ENCODE data around the gene KRTAP19-8. TPM values are rescaled to one million over a fixed set of nuclear protein-coding genes. Genes with fewer than 3 reads are reported as not detected.

KRTAP19-8 gene
- total RNA-seq, result not detected
- long read RNA-seq, result 0 reads

GRCh38 chr21:31038376-31038775 is at the start of gene KRTAP19-8:
Gene KRTAP19-8 (minus strand): TSS chr21:31038476. CDS start chr21:31038443, 33 bp downstream.
- intact Hi-C loops (cut with DNase I), result no loop called here
- ATAC-seq (ENCODE audit: poor library complexity), result no peak
- no peak for DNase-seq

GRCh38 chr21:31087639-31088473 is 49.6 kb upstream of the KRTAP19-8 start:
- ATAC-seq (ENCODE audit: poor library complexity) (no peak), DNase-seq (no peak)
- intact Hi-C loops (cut with DNase I), result loop anchor here (5.0 to 10.0 kb wide), 2 partner anchors 256 to 743 kb away; partner anchors contain the start of gene KRTAP23-1

- DNase-seq (no peak), ATAC-seq (ENCODE audit: poor library complexity) (no peak)
- intact Hi-C loops (cut with DNase I), result loop anchor here (5.0 to 10.0 kb wide), 2 partner anchors 252 to 740 kb away; partner anchors contain the start of gene KRTAP23-1
Observed at GRCh38 chr21:31084689-31085088, 46.4 kb upstream of the KRTAP19-8 start.

GRCh38 chr21:31078796-31079195 is 40.5 kb upstream of the KRTAP19-8 start:
- intact Hi-C loops (cut with DNase I), result no loop called here
- DNase-seq, result no peak
- no peak for ATAC-seq (ENCODE audit: poor library complexity)

- intact Hi-C loops (cut with DNase I), result no loop called here
- no peak for DNase-seq
- no peak for ATAC-seq (ENCODE audit: poor library complexity)
Observed at GRCh38 chr21:31078216-31078615, 39.9 kb upstream of the KRTAP19-8 start.

- intact Hi-C loops (cut with DNase I), result no loop called here
- ATAC-seq (ENCODE audit: poor library complexity) (no peak), DNase-seq (no peak)
Observed at GRCh38 chr21:31075848-31076247, 37.6 kb upstream of the KRTAP19-8 start.

GRCh38 chr21:31072533-31072932 is 34.3 kb upstream of the KRTAP19-8 start:
- intact Hi-C loops (cut with DNase I), result no loop called here
- no peak for DNase-seq
- ATAC-seq (ENCODE audit: poor library complexity), result no peak

GRCh38 chr21:31064803-31065202 is 26.5 kb upstream of the KRTAP19-8 start:
- intact Hi-C loops (cut with DNase I), result no loop called here
- ATAC-seq (ENCODE audit: poor library complexity) (no peak), DNase-seq (no peak)

GRCh38 chr21:31052489-31053142 is 14.3 kb upstream of the KRTAP19-8 start:
- no peak for ATAC-seq (ENCODE audit: poor library complexity)
- no peak for DNase-seq
- intact Hi-C loops (cut with DNase I), result no loop called here

- ATAC-seq (ENCODE audit: poor library complexity), result no peak
- intact Hi-C loops (cut with DNase I), result no loop called here
- no peak for DNase-seq
Observed at GRCh38 chr21:31050577-31051157, 12.4 kb upstream of the KRTAP19-8 start.

- ATAC-seq (ENCODE audit: poor library complexity) (no peak), DNase-seq (no peak)
- intact Hi-C loops (cut with DNase I), result no loop called here
Observed at GRCh38 chr21:31045841-31046240, 7.6 kb upstream of the KRTAP19-8 start.

GRCh38 chr21:31043471-31043870 is 5.2 kb upstream of the KRTAP19-8 start:
- intact Hi-C loops (cut with DNase I), result no loop called here
- DNase-seq (no peak), ATAC-seq (ENCODE audit: poor library complexity) (no peak)

GRCh38 chr21:31042080-31042464 is 3.8 kb upstream of the KRTAP19-8 start:
- intact Hi-C loops (cut with DNase I), result no loop called here
- DNase-seq (no peak), ATAC-seq (ENCODE audit: poor library complexity) (no peak)

GRCh38 chr21:31041295-31042079 is 3.2 kb upstream of the KRTAP19-8 start:
- DNase-seq (no peak), ATAC-seq (ENCODE audit: poor library complexity) (no peak)
- intact Hi-C loops (cut with DNase I), result no loop called here

GRCh38 chr21:31034378-31034777 is 3.9 kb downstream of the KRTAP19-8 start:
- intact Hi-C loops (cut with DNase I), result no loop called here
- DNase-seq (no peak), ATAC-seq (ENCODE audit: poor library complexity) (no peak)

- intact Hi-C loops (cut with DNase I), result no loop called here
- DNase-seq, result no peak
- no peak for ATAC-seq (ENCODE audit: poor library complexity)
Observed at GRCh38 chr21:31030367-31031106, 7.7 kb downstream of the KRTAP19-8 start.

- ATAC-seq (ENCODE audit: poor library complexity) (no peak), DNase-seq (no peak)
- intact Hi-C loops (cut with DNase I), result no loop called here
Observed at GRCh38 chr21:31023680-31024079, 14.6 kb downstream of the KRTAP19-8 start.

- ATAC-seq (ENCODE audit: poor library complexity) (no peak), DNase-seq (no peak)
- intact Hi-C loops (cut with DNase I), result no loop called here
Observed at GRCh38 chr21:31022306-31022705, 16.0 kb downstream of the KRTAP19-8 start.

Data from Right ventricle myocardium superior (tissue), 1 donor.